ENCODE data around the gene TRABD2A. TPM values are rescaled to one million over a fixed set of nuclear protein-coding genes. Genes with fewer than 3 reads are reported as not detected.
"Not testable (repeated sequence)": the region's sequence is repeated elsewhere in the genome, so short reads cannot be mapped to it uniquely, and the experiment has no call there.

The TRABD2A gene, protein sequence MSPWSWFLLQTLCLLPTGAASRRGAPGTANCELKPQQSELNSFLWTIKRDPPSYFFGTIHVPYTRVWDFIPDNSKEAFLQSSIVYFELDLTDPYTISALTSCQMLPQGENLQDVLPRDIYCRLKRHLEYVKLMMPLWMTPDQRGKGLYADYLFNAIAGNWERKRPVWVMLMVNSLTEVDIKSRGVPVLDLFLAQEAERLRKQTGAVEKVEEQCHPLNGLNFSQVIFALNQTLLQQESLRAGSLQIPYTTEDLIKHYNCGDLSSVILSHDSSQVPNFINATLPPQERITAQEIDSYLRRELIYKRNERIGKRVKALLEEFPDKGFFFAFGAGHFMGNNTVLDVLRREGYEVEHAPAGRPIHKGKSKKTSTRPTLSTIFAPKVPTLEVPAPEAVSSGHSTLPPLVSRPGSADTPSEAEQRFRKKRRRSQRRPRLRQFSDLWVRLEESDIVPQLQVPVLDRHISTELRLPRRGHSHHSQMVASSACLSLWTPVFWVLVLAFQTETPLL
- total RNA-seq (2014; rRNA removed; shearing (Covaris generic)), result 7.2 and 12.0 TPM in 2 replicates

DNA sequence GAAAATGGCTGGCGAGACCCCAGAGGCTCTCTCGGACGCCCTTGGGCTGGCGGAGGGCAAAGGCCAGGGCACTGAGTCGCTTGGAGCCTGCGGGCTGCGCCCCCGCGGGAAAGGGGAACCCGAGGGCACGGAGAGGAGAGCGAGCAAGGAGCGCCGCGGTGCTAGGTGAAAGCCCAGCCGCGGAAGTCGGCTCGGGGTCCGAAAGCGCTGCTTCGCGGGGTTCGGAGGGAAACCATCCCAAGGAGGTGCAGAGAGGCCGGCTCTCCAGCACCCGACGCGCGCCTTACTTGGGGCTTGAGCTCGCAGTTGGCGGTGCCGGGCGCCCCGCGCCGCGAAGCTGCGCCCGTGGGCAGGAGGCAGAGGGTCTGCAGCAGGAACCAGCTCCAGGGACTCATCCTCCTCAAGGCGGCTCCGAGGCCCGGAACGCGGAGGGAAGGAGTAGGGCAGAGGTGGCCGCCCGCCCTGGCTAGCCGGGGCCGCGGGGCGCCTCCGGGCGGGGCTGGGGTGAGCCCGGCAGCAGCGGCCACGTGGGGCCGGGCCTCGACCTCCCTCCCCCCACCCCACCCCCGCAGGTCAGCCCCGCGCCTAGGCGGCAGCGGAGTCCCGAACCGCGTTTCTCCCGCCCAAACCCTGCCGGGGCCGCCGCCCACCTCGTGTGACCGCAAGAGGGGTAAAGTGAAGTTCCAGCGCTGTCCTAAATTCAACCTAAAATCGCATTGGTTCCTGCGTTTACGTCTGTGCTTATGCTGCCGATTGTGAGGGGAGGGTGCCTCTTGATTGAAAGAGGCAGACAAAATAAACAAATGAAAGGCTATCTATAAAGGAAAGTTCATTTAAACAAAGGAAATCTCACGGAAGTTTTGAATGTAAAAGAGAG lies at the start of gene TRABD2A:
TSS of gene TRABD2A (minus strand) at position 440 of the 877 bp plus-strand sequence. CDS start at position 395, 45 bp downstream.
- DNase-seq (ENCODE audit: low spot score), result no peak

DNA sequence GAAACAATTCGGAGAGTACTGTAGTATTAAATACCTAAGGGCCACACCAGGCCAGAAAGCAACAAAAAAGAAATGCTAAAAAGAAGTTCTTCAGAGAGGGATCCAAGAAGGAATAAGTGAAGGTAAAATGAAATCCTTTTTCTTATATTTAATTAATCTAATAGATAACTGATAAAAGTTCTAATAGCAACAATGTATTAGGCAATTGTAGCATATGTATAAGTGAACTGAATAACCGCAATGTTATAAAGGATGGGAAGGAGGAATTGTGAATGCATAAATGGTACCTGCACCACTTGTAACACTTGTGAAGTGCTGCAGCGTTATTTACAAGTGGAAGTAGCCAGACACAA lies 46.4 kb upstream of the TRABD2A start:
- no peak for DNase-seq (ENCODE audit: low spot score)

DNA sequence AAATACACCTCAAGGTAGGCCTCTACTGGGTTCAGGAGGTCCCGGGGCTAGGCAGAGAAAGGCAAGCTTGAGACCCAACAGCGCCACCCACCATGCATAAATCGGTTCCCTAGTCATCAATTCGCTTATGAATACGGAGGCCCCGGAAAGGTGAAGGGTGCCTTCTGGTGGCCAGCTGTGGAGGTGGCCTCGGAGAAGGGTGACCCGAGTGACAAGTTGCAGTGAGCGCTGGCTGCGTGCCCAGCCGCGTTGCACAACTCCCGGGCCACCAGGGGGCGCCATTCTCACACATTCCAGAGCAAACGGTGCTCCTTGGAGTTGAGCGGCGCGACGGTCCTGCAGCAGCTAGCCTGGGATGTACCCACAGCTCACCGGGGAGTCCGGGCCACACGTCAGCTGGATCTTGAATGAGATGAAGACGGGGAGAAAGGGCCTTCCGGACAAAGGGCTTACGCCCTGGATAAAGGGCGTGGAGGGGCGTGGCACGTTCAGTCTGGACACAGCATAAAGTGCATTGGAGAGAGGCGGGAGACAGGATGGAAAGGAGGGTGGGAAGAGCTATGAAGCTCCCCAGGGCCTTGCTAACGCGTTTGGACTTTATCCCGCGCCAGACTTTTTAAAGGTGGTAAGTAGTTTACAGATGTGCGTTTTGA lies 45.0 kb upstream of the TRABD2A start:
- peak; percentile 92 for DNase-seq (ENCODE audit: low spot score)

DNA sequence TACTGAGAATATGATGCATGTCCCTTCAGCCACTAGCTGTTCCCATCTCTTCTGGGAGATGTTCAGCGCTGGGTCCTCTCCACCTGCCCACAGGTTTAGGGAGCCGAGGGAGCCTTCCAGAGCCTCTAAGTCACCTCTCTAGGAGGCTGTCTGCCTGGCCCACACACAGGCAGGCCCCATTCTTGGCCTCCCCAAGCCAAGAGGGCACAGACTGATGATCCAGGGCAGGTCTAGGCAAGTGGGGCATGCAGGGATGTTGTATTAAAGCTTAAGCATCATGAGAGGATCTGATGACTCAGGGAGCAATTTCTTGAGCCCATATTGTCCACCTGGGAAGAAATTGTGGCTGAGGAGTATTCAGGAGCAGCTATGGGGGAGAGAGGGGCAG lies 44.4 kb upstream of the TRABD2A start:
- DNase-seq (ENCODE audit: low spot score), result no peak

DNA sequence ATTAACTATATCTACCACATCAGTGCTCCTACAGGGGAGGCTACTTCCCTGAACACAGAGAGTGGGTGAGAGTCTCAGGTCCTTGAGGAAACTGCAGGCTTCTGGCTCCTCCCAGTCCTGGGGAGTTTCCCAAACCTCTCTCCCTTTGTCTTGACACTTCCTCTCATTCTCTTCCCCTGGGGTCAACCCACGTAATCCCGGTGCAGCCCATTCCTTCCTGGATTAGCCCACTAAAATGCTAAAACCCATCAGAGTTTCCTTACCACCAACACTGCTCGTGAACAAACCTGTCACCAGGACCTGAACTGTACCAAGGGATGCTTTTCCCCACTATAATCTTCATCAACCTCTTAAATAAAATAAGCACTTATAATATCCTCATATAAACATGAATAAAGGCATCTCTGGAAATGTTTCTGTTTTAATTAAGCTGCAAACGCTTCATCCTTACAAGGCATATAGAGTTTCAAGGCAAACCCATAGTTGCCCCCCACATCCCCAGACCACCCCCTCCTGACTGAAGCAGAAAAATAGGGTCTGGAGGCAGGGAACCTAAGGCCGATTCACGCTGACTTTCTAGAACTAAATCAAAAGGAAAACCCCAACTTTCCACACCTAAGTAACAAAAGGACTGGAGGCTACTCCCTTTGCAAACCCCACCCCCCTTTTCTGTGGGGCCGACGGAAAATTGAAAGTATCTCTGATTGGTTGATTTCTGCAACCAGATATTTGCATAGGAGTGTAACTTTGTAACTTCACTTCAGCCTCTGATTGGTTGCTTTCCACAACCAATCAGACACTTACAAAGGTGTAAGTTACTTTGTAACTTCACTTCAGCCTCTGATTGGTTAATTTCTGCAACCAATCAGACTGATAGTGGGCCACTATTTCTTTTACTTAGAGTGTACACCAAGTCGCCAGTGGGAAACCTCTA lies 43.6 kb upstream of the TRABD2A start:
- DNase-seq (ENCODE audit: low spot score), result peak; percentile 59

DNA sequence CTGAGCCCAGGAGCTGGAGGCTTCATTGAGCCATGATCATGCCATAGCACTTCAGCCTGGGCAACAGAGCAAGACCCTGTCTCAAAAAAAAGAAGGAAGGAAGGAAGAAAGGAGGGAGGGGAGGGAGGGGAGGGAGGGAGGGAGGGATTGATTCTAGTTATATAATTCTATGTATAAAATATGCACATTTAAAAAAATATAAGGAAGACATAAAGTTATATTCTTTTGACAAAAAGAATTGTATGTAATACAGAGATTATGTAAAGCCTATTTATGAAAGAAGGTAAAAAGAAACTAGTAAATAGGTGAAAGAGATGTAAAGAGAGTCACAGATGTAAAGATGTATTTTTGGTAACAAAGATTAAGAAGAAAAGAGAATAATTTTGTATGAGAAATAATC lies 42.1 kb upstream of the TRABD2A start:
- no peak for DNase-seq (ENCODE audit: low spot score)

DNA sequence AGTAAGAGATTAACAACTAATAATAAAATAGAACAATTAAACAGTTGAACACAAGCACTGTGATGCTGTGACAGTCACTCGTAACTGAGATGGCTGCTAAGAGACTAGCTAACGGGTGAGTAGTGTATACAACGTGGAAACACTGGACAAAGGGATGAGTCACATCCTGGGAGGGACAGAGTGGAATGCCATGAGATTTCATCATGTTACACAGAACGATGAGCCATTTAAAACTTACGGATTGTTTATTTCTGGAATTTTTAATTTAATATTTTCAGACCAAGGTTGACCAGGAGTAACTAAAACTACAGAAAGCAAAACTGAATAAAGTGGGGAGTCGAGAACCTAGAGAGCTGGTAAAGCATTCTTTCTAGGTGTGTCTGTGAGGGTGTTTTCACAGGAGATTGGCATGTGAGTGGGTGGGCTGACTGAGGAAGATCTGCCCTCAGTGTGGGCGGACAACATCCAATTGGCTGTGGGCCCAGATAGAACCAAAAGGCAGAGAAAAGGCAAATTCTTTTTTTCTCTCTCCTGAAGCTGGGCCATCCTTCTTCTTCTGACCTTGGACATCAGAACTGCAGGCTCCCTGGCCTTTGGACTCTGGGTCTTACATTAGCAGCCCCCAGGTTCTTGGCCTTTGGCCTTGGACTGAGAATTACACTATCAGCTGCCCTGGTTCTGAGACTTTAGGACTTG lies 39.1 kb upstream of the TRABD2A start:
- DNase-seq (ENCODE audit: low spot score), result peak; percentile 96

DNA sequence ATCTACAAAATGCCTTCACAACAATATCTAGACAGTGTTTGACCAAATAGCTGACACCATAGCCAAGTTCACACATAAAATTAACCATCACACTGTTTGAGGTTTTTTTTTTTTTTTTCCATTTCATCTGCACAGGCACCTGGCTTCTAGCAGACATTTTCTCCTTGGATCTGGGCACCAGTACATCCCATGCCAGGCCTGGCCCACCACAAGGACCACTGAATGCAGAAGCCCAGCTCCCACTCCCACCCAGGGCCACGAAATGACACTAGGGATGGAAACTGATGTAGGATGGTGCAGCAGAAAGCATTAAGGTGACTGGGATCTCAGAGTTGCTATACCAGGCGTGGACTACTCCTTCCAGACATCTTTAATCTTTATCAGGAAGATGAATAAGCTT lies 37.5 kb upstream of the TRABD2A start:
- DNase-seq (ENCODE audit: low spot score), result no peak

DNA sequence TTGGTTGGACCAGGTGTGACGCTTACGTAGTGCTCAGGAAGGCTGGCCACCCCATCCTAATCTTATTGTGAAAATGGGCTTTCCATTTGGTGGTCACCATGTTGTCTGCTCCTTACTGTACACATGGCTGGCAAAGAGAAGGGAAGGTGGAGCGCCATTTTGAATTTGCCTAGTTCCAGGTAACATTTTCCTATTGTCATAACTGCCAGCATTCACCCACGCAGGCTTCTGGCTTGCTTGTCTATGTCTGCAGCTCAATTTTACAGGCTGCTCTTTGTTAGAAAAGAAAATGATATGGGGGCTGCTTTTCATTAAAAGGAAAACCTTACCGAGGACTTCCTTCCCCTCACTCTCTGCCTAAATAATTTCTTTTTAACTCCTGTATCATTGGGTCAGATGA lies 36.9 kb upstream of the TRABD2A start:
- not testable (repeated sequence) for DNase-seq (ENCODE audit: low spot score)

DNA sequence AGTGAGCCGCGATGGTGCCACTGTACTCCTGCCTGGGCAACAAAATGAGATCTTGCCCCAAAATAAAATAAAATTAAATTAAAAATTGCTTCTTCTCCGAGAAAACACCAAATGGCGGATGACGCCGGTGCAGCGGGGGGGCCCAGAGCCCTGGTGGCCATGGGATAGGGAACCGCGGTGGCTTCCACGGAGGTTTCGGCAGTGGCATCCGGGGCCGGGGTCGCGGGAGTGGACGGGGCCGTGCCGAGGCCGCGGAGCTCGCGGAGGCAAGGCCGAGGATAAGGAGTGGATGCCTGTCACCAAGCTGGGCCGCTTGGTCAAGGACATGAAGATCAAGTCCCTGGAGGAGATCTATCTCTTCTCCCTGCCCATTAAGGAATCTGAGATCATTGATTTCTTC lies 34.8 kb upstream of the TRABD2A start:
- DNase-seq (ENCODE audit: low spot score), result not testable (repeated sequence)

DNA sequence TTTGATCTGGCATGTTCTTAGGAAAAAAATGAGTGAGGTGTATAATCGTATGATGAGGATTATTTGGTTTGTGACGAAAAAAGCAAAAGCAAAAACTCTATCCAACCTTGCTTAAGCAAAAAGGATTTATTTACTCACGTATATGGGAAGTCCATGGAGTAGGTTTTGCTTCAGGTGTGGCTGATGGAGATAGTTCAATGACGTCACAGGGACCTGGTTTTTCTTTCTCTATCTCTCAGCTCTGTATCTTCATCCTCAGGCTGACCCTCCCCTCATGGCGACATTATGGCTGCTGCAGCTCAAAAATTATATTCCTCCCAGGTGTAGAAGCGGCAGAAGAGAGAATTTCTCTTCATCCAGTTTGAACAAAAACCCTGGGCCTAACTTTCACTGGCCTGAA lies 33.5 kb upstream of the TRABD2A start:
- DNase-seq (ENCODE audit: low spot score), result no peak

DNA sequence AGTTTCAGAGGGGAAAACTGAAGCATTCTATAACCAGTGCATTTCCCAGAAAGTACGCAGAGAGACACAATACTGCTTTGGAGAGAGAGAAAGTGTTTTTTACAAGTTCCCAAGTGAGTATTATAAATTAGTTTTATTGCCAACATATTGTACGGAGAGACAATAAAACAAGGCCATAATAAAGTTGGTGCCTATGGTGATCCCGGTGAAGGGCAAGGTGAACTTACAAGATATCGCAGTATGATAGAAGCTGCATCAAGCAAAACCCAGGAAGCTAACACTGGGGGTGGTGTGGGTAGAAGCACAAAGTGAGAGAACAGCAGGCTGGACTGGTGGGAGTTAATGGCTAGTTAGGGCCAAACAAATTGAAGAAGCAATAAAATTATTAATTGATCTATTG lies 32.1 kb upstream of the TRABD2A start:
- DNase-seq (ENCODE audit: low spot score), result no peak

DNA sequence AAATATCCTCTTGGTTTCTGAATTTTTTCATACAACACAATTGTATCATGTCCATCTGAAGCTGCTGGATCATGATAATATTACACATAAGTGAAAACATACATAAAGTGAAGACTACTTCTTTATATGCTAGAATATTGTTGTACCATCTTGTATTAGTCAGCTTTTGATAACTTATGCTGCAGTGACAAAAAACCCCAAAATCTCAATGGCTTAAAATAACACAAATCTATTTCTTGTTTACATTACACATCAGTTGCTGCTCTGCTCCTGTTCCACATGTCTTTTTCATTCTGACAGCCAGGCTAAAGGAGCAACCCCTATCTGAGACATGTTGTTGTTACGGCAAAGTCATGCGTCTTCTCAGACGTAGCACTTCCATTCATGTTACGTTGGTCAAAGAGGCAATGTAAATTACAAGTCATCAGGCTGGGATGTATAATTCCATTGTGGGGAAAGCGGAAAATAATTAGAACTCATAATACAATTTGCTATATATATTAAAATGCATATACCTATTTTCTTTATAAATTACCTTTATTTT lies 30.3 kb upstream of the TRABD2A start:
- no peak for DNase-seq (ENCODE audit: low spot score)

DNA sequence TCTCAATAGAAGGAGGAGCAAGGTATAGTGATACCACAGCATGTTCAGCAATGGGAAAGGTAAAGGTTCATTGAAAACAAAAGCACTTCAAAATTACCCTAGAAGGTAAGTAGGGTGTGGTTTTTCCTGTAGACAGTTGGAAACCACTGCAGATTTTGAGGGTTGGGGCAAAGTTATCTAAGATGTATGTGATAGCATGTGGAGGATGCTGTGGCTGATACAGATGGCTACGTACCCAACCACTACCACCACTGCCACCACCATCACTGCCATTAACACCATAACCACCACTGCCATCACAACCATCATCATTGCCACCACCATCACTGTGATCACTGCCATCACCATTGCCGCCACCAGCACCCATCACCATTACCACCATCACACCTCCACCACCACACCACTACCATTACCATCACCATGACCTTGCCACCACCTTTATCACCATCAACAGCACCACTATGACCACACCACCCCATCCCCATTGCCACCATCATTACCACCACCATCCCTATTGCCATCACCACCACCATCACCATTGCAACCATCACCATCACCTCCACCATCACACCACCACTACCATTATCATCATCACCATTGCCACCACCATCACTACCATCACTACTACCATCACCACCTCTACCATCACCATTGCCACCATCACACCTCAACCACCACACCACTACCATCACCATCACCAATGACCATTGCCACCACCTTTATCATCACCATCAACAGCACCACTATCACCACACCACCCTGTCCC lies 28.2 kb upstream of the TRABD2A start:
- DNase-seq (ENCODE audit: low spot score), result no peak

DNA sequence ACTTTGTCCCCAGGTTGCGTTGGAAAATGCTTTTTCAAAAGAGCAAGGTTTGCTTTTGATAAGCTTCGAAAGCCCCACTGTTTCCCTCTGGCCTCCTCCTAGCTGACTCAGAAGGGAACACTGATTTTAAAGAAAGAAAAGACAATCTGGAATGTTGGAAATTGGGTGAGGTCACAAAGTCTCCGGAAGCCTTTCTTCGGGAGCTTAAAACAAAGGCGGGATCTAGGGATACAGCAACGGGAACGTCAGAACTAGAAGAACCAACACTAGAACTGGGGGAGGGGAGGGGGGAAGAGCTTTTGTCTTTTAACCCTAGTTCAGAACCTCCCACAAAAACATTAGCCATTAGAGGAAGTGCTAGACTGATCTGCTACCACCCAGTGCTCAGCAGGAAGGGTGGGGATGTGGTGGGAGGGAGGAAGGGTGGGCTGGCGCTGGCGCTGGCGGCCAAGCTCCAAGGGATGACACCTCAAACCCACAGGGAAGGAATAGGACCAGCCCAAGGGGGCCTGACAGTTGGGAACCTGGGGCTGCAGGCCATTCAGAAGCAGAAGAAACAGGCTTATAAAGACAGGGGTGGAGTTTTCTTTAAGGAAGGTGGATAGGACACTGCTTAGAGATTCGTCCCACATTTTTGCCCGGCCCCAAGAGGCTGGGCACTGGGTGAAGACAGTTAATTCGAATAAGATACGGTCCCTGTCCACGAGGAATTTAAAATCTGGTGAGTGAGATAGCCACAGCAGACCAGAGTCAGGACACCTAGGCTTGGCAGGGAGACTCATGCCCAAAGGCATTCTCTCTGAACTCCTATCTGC lies 26.2 kb upstream of the TRABD2A start:
- peak; percentile 83 for DNase-seq (ENCODE audit: low spot score)

DNA sequence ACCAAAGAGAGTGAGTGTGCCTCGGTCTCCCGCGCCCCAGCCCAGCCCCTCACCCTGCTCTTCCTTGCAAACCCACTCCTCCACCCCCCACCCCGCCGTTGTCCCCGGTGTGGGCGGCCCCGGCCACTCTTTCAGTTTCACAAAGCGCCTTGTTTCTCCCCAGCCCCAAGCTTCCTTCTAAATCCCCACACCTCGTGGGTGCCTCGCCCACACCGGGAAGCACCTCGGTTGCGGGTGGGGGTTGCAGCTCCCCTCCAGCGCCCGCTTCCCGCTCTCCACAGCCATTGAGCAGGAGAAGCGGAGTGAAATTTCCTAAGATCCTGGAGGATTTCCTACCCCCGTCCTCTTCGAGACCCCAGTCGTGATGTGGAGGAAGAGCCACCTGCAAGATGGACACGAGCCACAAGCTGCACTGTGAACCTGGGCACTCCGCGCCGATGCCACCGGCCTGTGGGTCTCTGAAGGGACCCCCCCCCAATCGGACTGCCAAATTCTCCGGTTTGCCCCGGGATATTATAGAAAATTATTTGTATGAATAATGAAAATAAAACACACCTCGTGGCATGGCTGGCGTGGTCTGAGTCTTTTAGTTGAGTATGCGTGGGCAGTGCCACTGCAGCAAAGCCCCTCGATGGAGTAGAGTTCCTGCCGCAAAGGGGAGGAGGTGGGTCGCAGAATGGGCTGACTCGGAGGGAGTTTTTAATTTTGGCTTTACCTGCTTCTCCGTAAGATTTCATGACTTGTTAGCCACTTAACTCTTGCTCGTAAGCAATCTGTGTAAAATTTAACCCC lies 25.4 kb upstream of the TRABD2A start:
- no peak for DNase-seq (ENCODE audit: low spot score)

All from H4 (cell line).